Measurements from ENCODE around the gene MYO1C.
"Not testable (repeated sequence)": the region's sequence is repeated elsewhere in the genome, so short reads cannot be mapped to it uniquely, and the experiment has no call there.

Gene MYO1C

GRCh38 chr17:1422885-1423284 is 69.6 kb downstream of the MYO1C start:
- H3K27ac ChIP-seq (ENCODE audit: low read length) = no peak overlapping the region
- H3K4me3 ChIP-seq (ENCODE audit: low read length) = no peak overlapping the region
- H3K9ac ChIP-seq (ENCODE audit: low read length) = no peak overlapping the region

DNA sequence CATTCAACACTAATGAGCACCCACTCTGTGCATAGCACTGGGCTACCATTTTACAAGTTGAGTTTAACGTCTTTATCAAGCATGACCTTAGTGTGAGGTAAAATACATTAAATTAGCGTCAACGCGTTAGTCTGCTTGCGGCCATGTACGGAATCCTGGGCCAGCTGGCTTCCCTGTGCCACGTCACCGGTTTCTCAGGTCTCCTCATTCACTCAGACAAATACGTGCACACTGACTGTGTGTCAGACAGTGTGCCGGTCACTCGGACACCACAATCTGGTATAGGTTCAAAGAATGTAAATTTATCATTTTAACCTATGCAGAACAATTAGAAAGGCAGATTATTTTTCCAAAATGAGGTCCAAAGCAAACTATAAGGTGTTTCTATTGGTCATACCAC is 71.0 kb downstream of the MYO1C start:
- H3K36me3 ChIP-seq (ENCODE audit: control insufficient read depth, low read depth, low read length) = peaks cover 34% of the 10 kb centered on the region
- H3K9ac ChIP-seq (ENCODE audit: low read length) = no peak overlapping the region
- H3K9me3 ChIP-seq (ENCODE audit: control insufficient read depth, low read depth, low read length) = no peaks in the 10 kb centered on the region
- H3K4me3 ChIP-seq (ENCODE audit: low read length) = no peak overlapping the region
- no peak overlapping the region for H3K27ac ChIP-seq (ENCODE audit: low read length)
- H3K4me1 ChIP-seq (ENCODE audit: control insufficient read depth, low read depth, low read length) = no peaks in the 10 kb centered on the region
- no peaks in the 10 kb centered on the region for H3K27me3 ChIP-seq (ENCODE audit: control insufficient read depth, insufficient read depth, low read length)

More at GRCh38 chr17:1422885-1423284, 69.6 kb downstream of the MYO1C start:
- Histone ChIP-seq H3K9me3 (ENCODE audit: control insufficient read depth, low read depth, low read length) (no peaks in the 10 kb centered on the region), H3K36me3 (ENCODE audit: control insufficient read depth, low read depth, low read length) (peaks cover 34% of the 10 kb centered on the region), H3K4me1 (ENCODE audit: control insufficient read depth, low read depth, low read length) (no peaks in the 10 kb centered on the region), H3K27me3 (ENCODE audit: control insufficient read depth, insufficient read depth, low read length) (no peaks in the 10 kb centered on the region)

DNA sequence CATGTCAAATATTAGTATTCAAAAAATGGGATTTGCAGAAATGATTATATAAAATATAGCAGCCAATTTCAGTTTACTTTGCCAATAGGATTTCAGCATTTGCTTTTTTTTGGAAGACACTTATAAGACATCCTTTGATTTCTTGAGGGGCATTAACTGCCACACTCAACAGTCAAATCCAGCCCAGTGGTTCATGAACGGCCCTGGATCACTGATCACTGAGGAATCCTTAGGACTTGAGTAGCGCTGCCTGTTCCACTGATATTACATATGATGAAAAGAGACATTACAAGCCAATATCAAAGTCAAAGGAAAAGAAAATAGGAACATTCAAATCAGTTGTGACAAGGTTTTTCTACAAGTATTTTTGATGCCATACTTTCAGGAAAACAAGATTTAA is 71.5 kb downstream of the MYO1C start:
- peaks cover 34% of the 10 kb centered on the region for H3K36me3 ChIP-seq (ENCODE audit: control insufficient read depth, low read depth, low read length)

DNA sequence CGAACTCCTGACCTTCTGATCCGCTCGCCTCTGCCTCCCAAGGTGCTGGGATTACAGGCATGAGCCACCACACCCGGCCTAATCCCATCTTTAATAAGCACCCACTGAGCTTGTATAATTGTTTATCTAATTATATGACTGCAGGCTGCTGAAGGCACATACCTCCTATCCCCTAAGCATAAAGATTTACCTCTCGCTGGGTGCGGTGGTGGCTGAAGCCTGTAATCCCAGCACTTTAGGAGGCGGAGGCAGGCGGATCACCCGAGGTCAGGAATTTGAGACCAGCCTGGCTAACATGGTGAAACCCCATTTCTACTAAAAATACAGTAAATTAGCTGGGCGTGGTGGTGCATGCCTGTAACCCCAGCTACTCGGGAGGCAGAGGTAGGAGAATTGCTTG is 72.3 kb downstream of the MYO1C start:
- Histone ChIP-seq H3K27me3 (ENCODE audit: control insufficient read depth, insufficient read depth, low read length) (no peaks in the 10 kb centered on the region), H3K9ac (ENCODE audit: low read length) (no peak overlapping the region), H3K4me1 (ENCODE audit: control insufficient read depth, low read depth, low read length) (no peaks in the 10 kb centered on the region), H3K36me3 (ENCODE audit: control insufficient read depth, low read depth, low read length) (peaks cover 30% of the 10 kb centered on the region), H3K9me3 (ENCODE audit: control insufficient read depth, low read depth, low read length) (no peaks in the 10 kb centered on the region), H3K4me3 (ENCODE audit: low read length) (no peak overlapping the region), H3K27ac (ENCODE audit: low read length) (no peak overlapping the region)

More for the DNA sequence above, 71.5 kb downstream of the MYO1C start:
- H3K9me3 ChIP-seq (ENCODE audit: control insufficient read depth, low read depth, low read length) = no peaks in the 10 kb centered on the region
- no peak overlapping the region for H3K4me3 ChIP-seq (ENCODE audit: low read length)
- H3K27me3 ChIP-seq (ENCODE audit: control insufficient read depth, insufficient read depth, low read length) = no peaks in the 10 kb centered on the region
- no peaks in the 10 kb centered on the region for H3K4me1 ChIP-seq (ENCODE audit: control insufficient read depth, low read depth, low read length)
- H3K9ac ChIP-seq (ENCODE audit: low read length) = no peak overlapping the region
- H3K27ac ChIP-seq (ENCODE audit: low read length) = no peak overlapping the region

DNA sequence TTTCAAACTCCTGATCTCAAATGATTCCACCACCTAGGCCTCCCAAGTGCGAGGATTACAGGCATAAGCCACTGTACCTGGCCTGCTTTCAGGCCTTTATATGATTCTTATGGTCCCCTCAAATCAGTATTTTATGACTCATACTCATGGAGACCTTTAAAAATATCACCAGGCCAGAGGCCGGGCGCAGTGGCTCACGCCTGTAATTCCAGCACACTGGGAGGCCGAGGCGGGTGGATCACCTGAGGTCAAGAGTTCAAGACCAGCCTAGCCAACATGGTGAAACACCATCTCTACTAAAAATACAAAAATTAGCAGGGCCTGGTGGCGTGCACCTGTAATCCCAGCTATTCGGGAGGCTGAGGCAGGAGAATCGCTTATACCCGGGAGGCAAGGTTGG is 74.0 kb downstream of the MYO1C start:
- not testable (repeated sequence) for H3K27me3 ChIP-seq (ENCODE audit: control insufficient read depth, insufficient read depth, low read length); H3K4me3 ChIP-seq (ENCODE audit: low read length); H3K9me3 ChIP-seq (ENCODE audit: control insufficient read depth, low read depth, low read length); H3K27ac ChIP-seq (ENCODE audit: low read length); H3K9ac ChIP-seq (ENCODE audit: low read length); H3K4me1 ChIP-seq (ENCODE audit: control insufficient read depth, low read depth, low read length)
- H3K36me3 ChIP-seq (ENCODE audit: control insufficient read depth, low read depth, low read length) = peaks cover 27% of the 10 kb centered on the region

GRCh38 chr17:1416414-1416813 is 76.1 kb downstream of the MYO1C start:
- Histone ChIP-seq H3K9ac (ENCODE audit: low read length) (no peak overlapping the region), H3K9me3 (ENCODE audit: control insufficient read depth, low read depth, low read length) (no peaks in the 10 kb centered on the region), H3K27ac (ENCODE audit: low read length) (no peak overlapping the region), H3K4me3 (ENCODE audit: low read length) (no peak overlapping the region), H3K27me3 (ENCODE audit: control insufficient read depth, insufficient read depth, low read length) (no peaks in the 10 kb centered on the region), H3K36me3 (ENCODE audit: control insufficient read depth, low read depth, low read length) (peaks cover 11% of the 10 kb centered on the region), H3K4me1 (ENCODE audit: control insufficient read depth, low read depth, low read length) (no peaks in the 10 kb centered on the region)

DNA sequence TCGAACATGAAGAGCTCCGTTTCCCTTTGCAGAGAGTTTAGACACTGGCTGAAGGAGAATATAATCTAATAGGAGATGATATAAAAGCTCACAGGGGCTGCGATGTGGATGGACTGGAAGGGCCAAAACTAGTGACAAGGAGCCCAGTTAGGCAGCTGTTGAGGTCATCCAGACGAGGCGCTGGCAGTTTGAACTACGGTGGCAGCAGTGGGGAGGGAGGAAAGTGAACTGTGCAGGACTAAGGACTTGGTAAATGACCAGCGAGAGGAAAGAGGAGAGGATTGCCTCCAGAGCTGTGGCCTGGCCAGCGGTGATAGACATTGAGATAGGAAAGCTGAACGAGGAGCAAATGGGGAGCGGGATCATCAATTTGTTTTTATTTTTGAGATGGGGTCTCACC is 77.9 kb downstream of the MYO1C start:
- H3K27ac ChIP-seq (ENCODE audit: low read length) = no peak overlapping the region
- no peaks in the 10 kb centered on the region for H3K27me3 ChIP-seq (ENCODE audit: control insufficient read depth, insufficient read depth, low read length)
- H3K4me1 ChIP-seq (ENCODE audit: control insufficient read depth, low read depth, low read length) = no peaks in the 10 kb centered on the region
- no peak overlapping the region for H3K9ac ChIP-seq (ENCODE audit: low read length)
- H3K9me3 ChIP-seq (ENCODE audit: control insufficient read depth, low read depth, low read length) = no peaks in the 10 kb centered on the region
- no peaks in the 10 kb centered on the region for H3K36me3 ChIP-seq (ENCODE audit: control insufficient read depth, low read depth, low read length)
- H3K4me3 ChIP-seq (ENCODE audit: low read length) = no peak overlapping the region
